Breast epithelium (tissue), 3 donors: ENCODE measurements around the gene GALNT3.

Experiments used
- CTCF ChIP-seq, 3 donors: fragments of 450-650 bp; IDR thresholded peaks; one replicate each; pipeline ENCODE4 v1.5.1; 2016 to 2017; ENCODE audit warnings: antibody characterized with exemption in 3 of 3, mild to moderate bottlenecking in 3 of 3, moderate library complexity in 3 of 3
- POLR2A ChIP-seq: fragments of 450-650 bp; IDR thresholded peaks from one replicate; pipeline ENCODE4 v1.6.1; 2016; ENCODE audit warnings: antibody characterized with exemption, mild to moderate bottlenecking, moderate library complexity
- POLR2AphosphoS5 ChIP-seq, 3 donors: sonication (generic); formaldehyde crosslinking; IDR thresholded peaks; one replicate each; pipeline ENCODE4 v1.6.1; 2017; ENCODE audit warnings: antibody characterized with exemption in 3 of 3

- no peak for TF ChIP-seq CTCF (IDR thresholded peaks at IDR 0.05)
- no peak for TF ChIP-seq POLR2A
- no peak for TF ChIP-seq POLR2AphosphoS5 (IDR thresholded peaks at IDR 0.05)
Measured at GRCh38 chr2:165725421-165725820, 68.6 kb downstream of the GALNT3 start.
